ENCODE measurements around the gene FETUB.
"Not testable (repeated sequence)": the region's sequence is repeated elsewhere in the genome, so short reads cannot be mapped to it uniquely, and the experiment has no call there.

FETUB gene

DNA sequence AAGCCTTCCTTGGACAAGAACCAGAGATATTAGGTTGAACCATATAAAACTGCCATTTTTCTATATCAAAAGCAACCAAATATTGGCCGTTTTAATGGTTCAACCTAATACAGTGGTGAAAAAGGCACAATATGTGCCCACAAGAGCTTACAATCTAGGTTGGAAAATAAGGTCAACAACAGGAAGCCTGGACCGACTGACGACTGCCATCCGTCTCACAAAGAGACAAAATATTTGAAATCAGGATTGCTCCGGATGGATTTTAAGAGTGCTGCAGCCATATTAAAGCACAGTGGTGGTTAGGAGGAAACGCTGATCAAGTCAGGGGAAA lies 26.0 kb upstream of the FETUB start:
- no peak for DNase-seq

DNA sequence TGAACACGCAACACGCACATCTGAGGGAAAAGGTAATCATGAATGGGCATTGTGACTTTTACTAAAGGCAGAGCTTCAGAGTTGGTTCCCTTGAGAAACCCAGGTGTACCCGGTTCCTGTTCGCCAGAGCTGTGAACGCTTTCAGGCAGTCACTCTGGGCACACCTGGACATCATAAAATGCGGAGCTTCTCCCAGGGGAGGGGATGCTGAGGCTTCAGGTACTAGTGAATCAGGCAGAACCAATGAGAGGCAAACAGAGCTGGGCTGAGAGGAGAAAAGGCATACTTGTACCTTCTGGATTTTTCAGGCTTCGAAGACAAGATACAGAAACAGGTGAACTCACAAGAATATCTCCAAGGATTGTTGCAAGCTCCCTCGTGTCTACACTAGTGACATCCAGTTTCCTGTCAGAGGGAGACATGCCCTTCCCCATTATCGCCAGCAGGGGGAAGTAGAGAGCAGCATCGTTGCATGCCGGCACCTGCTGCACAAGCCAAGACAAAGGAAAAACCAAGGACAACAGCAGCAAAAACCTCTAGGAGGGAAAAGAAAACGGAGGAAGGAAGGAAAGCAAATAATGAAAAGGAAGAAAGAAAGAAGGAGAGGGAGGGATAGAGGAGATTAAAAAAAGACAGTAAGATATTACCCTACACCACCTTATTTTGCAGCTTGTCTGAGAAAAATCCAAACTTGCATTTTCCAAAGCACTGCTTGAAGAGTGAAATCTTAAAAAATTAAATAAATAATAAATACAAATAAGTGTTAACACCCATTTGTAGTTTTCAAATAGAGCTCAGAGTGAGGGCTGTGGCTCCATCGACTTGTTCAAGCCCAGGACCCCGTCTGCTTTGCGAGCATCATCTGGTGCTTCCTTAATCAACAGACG lies 25.4 kb upstream of the FETUB start:
- DNase-seq: peak; percentile 86

DNA sequence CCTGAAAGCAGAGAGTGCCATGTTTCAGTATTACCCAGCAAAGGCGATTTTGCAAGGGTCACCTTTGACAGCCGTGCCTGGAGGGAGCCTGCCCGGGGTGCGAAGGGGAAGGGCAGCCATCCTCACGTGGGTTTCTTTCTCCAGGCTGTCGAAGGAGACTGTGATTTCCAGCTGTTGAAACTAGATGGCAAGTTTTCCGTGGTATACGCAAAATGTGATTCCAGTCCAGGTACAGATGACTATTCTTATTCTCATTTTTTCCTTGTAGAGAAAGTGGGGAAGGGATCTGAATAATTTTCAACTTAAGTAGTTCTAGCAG lies 23.9 kb upstream of the FETUB start:
- no peak for DNase-seq

DNA sequence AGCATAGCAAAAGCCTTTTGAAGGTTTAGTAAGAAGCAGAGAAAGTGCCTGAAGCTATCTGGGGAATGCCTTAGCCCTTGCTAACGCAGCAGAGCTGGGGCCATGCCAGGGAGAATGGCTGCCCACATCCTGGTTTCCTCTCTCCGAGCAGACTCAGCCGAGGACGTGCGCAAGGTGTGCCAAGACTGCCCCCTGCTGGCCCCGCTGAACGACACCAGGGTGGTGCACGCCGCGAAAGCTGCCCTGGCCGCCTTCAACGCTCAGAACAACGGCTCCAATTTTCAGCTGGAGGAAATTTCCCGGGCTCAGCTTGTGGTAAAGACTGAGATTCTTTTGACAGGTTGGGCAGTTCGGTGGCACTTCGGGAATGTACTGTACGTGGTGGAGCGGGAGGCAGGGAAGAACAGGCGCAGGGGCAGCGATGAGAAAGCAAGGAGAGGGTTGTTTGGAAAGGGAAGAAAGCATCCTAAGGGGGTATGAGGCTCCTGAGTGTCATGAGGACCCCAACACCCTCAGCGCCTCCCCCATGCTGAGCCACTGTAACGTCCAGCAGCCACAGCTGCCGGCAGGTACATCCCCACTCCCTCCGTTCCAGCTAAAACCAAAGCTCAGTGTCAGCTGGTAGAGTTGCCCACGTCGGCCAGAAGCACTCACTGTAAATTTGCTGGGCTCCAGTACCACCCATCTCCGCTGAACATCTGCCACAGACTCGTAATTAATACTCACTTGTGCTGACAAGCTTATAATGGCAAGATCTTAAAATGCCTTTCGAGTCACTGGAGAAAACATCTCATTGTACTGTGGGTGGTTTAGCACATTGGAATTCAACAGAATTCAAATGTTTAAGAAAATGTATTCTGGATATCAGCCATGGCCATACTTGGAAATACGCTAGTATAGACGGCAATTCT lies 22.9 kb upstream of the FETUB start:
- DNase-seq: peak; percentile 76

DNA sequence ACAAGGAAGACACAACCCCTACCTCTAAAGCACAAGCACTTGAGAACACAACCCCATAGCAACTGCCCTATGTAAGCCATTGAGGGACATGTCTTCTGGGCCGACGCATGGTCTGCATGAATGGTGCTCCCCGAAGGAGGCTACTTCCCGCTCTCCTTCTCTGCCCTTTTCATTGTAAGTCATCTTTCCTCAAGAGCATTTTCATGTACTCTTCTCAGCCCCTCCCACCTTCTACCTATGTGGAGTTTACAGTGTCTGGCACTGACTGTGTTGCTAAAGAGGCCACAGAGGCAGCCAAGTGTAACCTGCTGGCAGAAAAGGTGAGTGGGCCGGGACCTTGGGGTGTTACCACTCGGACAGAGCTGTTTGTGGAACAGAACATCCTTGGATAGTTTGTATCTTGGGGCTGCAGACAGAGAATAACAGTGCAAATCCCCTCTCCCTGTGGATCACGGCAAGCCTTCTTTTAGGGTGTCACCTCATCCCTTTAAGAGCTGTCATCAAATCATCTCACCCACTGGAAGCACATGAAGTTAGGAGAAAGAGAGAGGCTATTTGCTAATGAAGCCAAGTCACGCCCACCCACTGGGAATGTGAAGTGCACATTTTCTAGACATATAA lies 21.8 kb upstream of the FETUB start:
- DNase-seq: no peak

DNA sequence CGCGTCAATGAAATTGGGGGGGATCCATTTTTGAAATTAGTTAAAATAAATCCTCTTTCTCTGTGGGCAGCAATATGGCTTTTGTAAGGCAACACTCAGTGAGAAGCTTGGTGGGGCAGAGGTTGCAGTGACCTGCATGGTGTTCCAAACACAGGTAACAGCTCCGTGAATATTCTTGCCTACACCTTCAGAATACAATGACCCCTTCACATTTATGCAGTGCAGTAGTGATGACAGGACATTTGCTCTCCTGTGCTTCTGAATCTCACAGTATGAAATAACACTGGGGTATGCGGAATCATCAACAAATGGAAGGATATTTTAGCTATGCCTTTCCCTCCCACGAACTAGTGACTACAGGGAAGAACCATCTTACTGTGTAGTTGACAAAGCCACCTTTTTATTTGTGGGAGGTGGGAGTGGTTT lies 20.4 kb upstream of the FETUB start:
- no peak for DNase-seq

DNA sequence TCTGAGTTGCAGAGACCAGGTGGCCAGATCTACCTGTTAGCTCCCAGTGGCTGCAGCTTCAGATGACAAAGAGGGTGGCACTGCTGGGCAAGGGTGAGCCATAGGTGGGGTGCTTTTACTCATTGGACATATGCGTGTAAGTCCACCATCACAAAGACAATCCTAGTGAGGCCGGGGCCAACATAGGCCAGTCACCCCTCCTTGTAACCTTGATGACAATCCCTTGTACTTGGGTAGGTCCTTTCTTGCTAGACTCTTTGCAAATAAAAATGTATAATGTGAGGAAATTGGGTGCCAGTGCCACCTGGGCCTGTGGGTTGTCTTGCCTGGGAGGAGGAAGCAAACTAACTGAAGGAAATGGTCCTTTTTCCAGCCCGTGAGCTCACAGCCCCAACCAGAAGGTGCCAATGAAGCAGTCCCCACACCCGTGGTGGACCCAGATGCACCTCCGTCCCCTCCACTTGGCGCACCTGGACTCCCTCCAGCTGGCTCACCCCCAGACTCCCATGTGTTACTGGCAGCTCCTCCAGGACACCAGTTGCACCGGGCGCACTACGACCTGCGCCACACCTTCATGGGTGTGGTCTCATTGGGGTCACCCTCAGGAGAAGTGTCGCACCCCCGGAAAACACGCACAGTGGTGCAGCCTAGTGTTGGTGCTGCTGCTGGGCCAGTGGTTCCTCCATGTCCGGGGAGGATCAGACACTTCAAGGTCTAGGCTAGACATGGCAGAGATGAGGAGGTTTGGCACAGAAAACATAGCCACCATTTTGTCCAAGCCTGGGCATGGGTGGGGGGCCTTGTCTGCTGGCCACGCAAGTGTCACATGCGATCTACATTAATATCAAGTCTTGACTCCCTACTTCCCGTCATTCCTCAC lies 19.7 kb upstream of the FETUB start:
- no peak for DNase-seq

DNA sequence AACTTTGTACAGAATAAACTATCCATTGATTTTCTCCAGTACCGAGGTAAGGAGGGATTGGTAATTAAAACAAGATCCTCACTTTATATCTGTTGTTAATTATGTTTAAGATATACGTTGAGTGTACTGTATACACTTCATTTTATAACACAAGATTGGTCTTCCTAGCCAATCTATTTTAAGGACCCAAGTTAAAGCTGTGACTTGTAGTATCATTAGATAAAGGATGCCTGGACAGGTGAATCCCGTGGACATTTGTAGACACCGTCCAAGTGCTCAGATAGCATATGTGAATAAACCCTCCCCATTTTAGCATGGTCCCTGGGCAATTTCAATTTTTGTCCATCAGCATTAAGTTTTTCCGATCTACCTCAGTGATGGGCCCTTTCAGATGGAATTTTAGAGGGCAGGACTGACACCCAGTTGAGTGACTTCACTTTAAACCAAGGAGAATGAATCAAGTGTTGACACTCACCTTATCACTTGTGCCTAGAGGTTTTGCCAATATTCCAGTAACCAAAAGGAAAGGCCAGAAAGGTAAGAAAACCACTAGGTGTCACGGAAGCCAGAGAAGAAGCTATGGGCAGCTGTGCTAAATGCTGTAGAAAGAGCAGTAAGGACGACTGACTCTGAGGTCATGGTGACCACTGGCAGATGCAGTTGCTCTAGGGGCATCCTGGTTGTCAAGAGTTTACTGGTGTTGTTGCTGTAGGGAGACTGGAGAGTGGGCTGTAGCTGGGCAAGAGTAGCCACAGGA lies 18.1 kb upstream of the FETUB start:
- no peak for DNase-seq

DNA sequence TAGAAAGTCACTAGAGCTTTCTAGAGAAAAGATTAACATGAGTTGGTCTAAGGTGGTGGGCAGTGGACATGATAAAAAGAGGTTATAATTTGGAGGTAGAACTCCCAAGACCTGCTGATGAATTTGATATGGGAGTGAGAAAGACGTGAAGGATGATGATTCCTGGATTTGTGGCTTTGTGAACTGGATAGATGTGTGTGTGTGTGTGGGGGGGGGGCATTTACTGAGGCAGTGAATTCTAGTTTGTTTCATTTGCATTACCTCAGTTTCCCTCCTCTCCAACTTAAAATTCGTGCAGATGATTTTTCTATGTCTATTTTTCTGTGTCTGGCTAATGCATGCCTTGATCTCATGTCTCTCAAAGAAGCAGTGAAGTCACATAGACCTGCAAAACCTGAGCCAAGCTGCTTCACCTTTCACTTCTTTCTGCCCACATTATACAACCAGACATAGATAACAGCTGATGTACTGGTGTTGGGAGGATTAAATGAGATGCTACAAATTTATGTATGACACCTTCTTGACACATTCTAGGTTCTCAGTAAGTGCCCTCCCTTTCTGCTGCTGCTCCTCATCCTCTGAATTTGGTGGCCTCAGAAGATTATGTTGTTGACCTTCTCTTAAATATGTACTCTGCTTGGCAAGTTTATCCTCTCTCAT lies 17.4 kb upstream of the FETUB start:
- no peak for DNase-seq

DNA sequence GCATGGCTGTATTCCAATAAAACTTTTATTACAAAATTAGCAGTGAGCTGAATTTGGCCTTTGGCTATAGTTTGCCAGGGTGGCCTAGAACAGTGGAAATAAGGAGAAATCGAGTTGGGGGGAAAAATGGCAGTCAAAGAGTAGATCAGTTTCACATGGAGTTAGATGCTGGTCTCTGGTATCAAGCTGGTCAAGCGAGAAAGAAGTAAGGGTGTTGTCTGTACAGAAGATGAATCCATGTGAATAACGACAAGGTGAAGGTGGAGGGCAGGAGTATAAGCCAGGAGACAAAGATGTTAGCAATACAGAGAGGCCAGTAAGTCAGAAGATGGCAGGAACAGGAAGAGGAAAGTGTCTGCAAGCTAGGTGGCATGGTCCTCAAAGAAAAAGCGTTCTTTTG lies 15.6 kb upstream of the FETUB start:
- no peak for DNase-seq

DNA sequence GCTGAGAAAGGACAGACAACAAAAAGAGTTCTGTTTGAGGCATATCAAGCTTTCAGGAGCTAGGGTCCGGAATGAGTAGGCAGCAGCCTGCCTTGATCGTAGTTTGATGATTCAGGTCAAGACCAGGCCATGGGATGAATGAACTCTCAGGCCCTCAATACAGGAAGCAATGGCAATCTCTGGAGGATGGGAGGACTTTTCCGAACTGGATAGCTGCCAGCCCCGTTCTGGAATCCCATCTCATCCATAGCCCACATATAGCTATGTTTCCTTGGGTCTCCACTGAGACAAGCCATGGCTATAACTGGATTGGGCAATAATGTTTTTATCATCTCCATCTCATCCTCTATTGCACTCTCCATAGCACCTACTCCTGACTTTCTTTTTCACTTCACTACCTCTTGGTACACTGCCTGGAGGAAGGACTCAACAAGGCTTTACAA lies 14.6 kb upstream of the FETUB start:
- DNase-seq: no peak

DNA sequence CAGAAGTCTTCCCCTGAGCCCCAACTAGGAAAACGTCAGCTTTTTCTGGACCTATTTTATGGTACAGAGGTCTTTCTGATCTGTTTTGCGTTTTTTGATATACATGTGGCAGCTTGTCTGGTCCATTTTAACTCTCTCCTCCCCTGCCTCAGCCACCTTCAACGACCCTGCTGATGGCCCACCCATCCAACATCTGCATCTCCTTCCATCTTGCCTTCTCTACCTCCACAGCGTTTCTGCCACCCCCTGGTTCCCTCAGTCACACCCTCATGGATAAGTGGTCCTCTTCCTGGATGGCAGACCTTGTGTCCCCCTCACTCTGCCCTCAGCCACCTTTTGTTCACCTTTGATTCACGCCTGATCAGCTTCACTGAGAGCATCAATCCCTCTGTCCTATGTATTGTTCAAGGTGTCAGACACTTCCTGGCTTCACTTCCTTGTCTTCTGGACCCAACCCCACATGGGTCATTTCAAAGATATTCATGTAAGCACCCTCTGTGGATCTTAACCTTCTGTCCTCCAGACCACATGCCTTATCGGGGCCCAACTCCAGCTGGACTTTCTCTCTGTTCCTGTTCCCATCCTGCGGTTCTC lies 13.8 kb upstream of the FETUB start:
- no peak for DNase-seq

DNA sequence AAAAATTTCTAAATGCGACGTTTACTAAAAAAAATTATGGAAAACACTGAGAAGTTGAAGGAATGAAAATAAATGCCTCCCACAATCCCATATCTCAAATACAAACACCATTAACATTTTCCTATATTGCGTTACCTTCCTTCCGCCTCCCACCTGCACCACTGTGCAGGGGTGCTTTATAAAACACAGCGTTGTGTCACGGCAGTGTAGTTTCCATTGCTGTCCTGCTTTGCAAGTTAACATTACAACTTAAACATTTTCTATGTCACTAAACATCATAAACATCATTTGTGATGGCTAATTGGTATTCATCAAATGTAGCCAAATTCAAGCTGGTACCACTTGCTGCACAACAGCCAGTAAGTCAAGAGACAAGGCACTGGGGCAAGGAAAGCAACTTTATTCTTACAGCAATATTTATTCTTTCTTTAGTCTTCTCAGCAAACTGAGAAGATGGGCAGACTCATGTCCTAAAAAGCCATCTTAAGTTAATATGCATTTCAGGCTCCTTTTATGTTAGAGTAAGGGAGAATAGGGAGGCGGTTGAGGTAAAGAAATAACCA lies 12.3 kb upstream of the FETUB start:
- DNase-seq: no peak

DNA sequence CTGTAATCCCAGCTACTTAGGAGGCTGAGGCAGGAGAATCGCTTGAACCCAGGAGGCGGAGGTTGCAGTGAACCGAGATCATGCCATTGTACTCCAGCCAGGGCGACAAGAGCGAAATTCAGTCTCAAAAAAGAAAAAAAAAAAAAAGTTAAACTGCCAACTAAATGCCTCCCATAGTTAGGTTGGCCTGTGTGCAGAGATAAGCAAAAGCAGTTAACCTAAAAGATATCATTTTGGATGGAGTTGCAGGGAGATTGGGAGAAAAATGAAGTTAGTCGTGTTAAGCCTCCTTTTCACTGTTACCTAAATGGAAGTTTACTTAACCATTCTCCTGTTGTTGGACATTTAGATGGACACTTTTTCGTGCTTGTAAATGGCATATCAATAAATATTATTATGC lies 11.4 kb upstream of the FETUB start:
- no peak for DNase-seq

DNA sequence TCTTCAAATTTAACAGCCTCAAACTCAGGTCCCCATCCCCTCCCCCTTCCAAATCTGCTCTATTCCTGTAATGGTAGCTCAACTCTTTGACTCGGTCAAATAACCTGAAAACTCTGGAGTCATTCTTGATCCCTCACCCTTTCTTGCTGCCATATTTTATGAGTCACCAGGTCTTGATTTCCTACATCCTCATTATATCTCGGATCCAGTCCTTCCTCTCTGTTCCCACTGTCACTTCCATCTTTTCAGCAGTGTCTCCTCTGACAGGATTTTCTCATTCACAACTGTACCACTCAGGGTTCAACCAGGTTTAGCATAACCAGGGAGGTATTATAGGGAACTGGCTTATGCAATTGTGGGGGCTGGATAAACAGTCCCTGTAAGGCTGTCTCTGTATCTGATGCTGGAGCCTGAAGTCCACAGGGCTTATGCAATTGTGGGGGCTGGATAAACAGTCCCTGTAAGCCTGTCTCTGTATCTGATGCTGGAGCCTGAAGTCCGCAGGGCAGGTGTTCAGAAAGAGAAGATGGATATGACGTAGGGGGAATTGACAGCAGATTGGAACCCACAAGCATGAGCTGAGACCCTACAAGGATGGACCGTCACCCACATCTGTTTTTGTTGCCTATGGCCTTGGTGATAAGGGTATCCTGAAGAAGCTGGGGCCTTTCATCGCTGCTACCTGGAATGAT lies 9.1 kb upstream of the FETUB start:
- DNase-seq: no peak

DNA sequence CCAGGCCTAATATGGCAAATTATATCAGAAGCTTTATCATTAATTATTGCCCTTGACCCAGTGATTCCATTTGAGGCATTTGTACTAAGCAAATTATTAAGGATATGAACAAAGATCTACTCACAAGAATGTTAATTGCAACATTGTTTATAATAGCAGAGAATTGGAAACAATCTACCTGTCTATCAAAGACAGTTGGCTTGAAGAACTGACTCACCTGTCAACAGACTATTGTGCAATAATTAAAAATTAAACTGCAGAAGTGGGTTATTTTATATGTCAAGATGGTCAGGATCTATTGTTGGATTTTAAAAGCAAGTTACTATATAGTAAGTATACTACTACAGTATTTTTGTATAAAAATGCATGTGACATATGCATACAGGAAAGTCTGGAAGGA lies 6.7 kb upstream of the FETUB start:
- DNase-seq: no peak

DNA sequence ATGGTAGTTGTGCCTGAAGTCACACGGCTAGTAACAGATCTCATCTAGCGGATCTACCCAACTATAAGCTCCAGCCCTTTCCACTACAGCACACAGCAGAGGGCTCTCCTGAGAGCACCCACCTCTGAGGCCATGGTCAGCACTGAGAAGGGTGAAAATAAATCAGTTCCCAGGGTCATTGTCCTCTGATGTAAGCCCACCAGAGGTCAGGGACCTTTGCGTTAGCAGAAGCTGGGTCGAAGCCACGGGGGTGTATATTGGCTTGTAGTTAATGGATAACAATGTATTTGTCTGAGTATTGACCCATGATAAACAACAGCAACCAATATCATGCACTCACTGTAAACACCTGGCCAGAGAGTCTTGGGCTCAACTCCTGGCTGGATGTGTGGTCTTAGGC lies 6.0 kb upstream of the FETUB start:
- DNase-seq: not testable (repeated sequence)

DNA sequence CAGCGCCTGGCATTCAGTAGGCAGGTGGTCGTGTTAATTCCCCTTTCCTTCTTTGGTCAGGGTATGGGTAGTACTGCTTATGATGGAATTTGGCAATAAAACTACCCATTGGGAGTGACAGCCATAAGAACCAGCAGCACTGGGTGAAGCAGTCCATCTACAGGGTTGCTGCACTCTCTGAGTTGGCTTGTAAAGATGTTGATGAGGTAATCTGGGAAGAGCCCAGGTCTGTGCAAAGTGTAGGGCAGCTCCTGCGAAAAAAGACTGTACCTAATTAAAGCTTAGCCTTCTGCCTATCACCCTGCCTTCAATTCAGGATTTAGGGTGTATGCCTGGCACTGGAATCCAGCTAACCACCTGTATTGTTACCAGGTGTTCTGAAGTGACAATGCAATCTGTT lies 4.7 kb upstream of the FETUB start:
- DNase-seq: no peak

DNA sequence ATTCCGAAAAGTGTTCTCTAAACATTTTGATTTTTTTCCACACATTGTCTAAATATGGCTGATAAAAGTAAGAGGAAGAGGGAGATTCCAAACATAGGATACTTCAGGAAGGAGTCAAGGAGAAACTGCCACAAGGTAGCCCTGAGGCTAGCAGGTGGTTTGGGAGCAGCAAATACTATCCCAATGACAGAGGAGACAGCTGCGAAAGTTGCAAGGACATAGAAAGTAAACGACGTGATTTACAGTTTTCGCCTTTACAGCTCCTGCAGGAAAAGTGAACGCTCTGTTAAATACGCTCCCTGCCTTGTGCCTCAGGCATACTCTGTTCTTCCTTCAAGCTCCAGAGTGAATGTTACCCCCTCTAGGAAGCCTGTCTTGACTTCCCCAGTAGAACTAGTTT lies 3.7 kb upstream of the FETUB start:
- DNase-seq: no peak

DNA sequence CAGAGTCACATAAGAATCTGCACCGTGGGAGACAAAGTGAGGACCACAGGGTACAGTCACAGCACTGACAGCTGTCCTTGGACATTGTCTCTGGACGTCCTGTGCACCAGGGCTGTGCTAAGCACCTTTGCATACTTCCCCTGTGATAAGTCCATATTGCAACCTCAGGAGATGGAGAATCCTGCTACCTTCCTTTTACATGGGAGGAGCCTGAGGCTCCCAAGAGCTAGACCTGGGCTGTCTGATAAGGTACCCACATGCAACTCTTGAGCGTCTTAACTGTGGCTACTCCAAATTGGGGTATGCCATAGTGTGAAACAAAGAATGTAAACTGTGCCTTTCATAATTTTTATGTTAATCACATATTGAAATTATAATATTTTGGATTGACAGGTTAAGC lies 2.5 kb upstream of the FETUB start:
- DNase-seq: no peak
